ENCODE measurements around the gene OR3A2. TPM values are rescaled to one million over a fixed set of nuclear protein-coding genes. Genes with fewer than 3 reads are reported as not detected.
"Not testable (repeated sequence)": the region's sequence is repeated elsewhere in the genome, so short reads cannot be mapped to it uniquely, and the experiment has no call there.

OR3A2 gene
- total RNA-seq, 1 experiment from 2014 or later = not detected

DNA sequence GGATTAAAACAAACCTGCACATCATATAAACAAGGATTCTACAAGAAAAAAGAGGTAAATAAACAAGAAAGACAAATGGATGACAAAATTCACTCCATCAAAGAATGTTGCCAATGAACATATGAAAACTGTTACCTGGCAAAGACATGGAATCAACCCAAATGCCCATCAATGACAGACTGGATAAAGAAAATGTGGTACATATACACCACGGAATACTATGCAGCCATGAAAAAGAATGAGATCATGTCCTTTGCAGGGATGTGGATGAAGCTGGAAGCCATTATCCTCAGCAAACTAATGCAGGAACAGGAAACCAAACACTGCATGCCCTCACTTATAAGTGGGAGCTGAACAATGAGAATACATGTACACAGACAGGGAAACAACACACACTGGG is 92.6 kb downstream of the OR3A2 start:
- H3K9ac ChIP-seq (ENCODE audit: low read length); H3K4me2 ChIP-seq (ENCODE audit: low read length); RAD21 ChIA-PET (ENCODE audit: low non-redundant PET in 1 of 2, low total read pairs in 2 of 2, uncharacterized antibody in 2 of 2, unreplicated experiment in 2 of 2); H3K9me2 ChIP-seq (ENCODE audit: insufficient read depth); DNase-seq (ENCODE audit: low read depth, low spot score); CTCF ChIA-PET; ATAC-seq; H3K4me3 ChIP-seq (replicated peaks in 1 of 2; ENCODE audit: low read depth in 1 of 2, low read length in 2 of 2); BruUV-seq (replicated peaks); H3K4me1 ChIP-seq (ENCODE audit: control insufficient read depth in 1 of 2, insufficient read depth in 2 of 2, low read length in 2 of 2); H3K27ac ChIP-seq (ENCODE audit: low read depth, low read length); H3K36me3 ChIP-seq (ENCODE audit: control insufficient read depth in 1 of 2, insufficient read depth in 2 of 2, low read length in 2 of 2); H2AFZ ChIP-seq (ENCODE audit: low read depth, low read length, poor library complexity, severe bottlenecking); POLR2A ChIA-PET; H3K79me2 ChIP-seq (ENCODE audit: insufficient read depth, low read length); H3K9me3 ChIP-seq (ENCODE audit: control insufficient read depth in 1 of 2, insufficient read depth in 1 of 2, low read depth in 1 of 2, low read length in 2 of 2); H4K20me1 ChIP-seq (ENCODE audit: insufficient read depth); intact Hi-C loops (cut with micrococcal nuclease): not testable (repeated sequence)
- H3K27me3 ChIP-seq (ENCODE audit: insufficient read depth, low read length) = peaks cover 63% of the 10 kb centered on the region

DNA sequence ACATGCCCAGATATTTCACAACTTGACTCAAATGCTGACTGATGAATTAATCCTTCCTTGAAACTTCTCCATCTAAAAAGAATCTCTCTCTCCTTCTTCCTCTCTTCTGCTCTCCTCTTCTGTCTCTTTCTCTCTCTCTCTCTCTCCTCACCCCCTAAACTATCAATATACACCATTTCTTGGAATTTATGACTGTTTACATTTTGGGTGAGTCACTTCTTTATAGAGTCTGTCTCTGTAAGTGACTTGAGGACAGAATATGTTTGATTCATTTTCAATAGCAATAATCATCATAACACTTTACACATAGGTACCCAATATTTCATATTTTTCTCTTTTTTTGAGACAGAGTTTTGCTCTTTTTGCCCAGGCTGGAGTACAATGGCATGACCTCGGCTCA is 103.2 kb downstream of the OR3A2 start:
- Histone ChIP-seq H3K79me2 (ENCODE audit: insufficient read depth, low read length) (no peaks in the 10 kb centered on the region), H3K27ac (ENCODE audit: low read depth, low read length) (no peak overlapping the region), H4K20me1 (ENCODE audit: insufficient read depth) (no peaks in the 10 kb centered on the region), H3K4me1 (ENCODE audit: control insufficient read depth in 1 of 2, insufficient read depth in 2 of 2, low read length in 2 of 2) (no peaks in the 10 kb centered on the region), H3K4me2 (ENCODE audit: low read length) (no peak overlapping the region), H3K36me3 (ENCODE audit: control insufficient read depth in 1 of 2, insufficient read depth in 2 of 2, low read length in 2 of 2) (no peaks in the 10 kb centered on the region), H3K9ac (ENCODE audit: low read length) (no peak overlapping the region), H2AFZ (ENCODE audit: low read depth, low read length, poor library complexity, severe bottlenecking) (no peak overlapping the region), H3K9me2 (ENCODE audit: insufficient read depth) (no peaks in the 10 kb centered on the region), H3K9me3 (ENCODE audit: control insufficient read depth in 1 of 2, insufficient read depth in 1 of 2, low read depth in 1 of 2, low read length in 2 of 2) (no peaks in the 10 kb centered on the region), H3K4me3 (replicated peaks in 1 of 2; ENCODE audit: low read depth in 1 of 2, low read length in 2 of 2) (no peak overlapping the region), H3K27me3 (ENCODE audit: insufficient read depth, low read length) (peaks cover 4% of the 10 kb centered on the region; the same call in 1 of the 2 replicates)
- POLR2A ChIA-PET = no interaction called here
- BruUV-seq (replicated peaks) = no TSS peak
- TF ChIP-seq POLR2AphosphoS5 (IDR thresholded peaks at IDR 0.05; ENCODE audit: low read depth, low read length) = no peak
- no peak for TF ChIP-seq FOSL1 (IDR thresholded peaks at IDR 0.05; ENCODE audit: low read depth)
- ATAC-seq (no peak), DNase-seq (ENCODE audit: low read depth, low spot score) (no peak)
- intact Hi-C loops (cut with micrococcal nuclease) = no loop called here
- CTCF ChIA-PET = no interaction called here
- RAD21 ChIA-PET (ENCODE audit: low non-redundant PET in 1 of 2, low total read pairs in 2 of 2, uncharacterized antibody in 2 of 2, unreplicated experiment in 2 of 2) = no interaction called here

DNA sequence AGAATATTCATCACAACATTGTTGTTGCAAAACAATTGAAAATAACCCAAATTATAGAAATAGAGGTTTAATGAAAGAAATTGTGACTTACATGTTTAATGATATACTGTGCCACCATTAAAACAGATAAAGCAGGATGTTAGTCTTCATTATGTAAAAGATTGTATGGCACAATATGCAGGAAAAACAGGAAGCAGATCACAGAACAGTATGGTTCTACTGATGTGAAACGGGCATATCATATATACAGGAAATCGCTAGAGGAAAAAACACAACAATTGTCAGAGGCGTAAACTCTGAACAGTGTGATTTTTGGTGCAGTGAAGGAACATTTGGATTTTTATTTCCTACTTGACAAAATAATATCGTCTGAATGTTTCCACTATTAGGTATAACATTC is 110.0 kb downstream of the OR3A2 start:
- Histone ChIP-seq H3K9ac (ENCODE audit: low read length) (no peak overlapping the region), H3K36me3 (ENCODE audit: control insufficient read depth in 1 of 2, insufficient read depth in 2 of 2, low read length in 2 of 2) (no peaks in the 10 kb centered on the region), H3K4me3 (replicated peaks in 1 of 2; ENCODE audit: low read depth in 1 of 2, low read length in 2 of 2) (no peak overlapping the region), H3K4me2 (ENCODE audit: low read length) (no peak overlapping the region), H3K9me2 (ENCODE audit: insufficient read depth) (no peaks in the 10 kb centered on the region), H4K20me1 (ENCODE audit: insufficient read depth) (no peaks in the 10 kb centered on the region), H3K79me2 (ENCODE audit: insufficient read depth, low read length) (no peaks in the 10 kb centered on the region), H3K9me3 (ENCODE audit: control insufficient read depth in 1 of 2, insufficient read depth in 1 of 2, low read depth in 1 of 2, low read length in 2 of 2) (0 out of 4 replicates have a peak, but pooled peaks cover 0 to 4% of the 10 kb centered on the region in 2 experiments), H3K27ac (ENCODE audit: low read depth, low read length) (no peak overlapping the region), H2AFZ (ENCODE audit: low read depth, low read length, poor library complexity, severe bottlenecking) (no peak overlapping the region), H3K4me1 (ENCODE audit: control insufficient read depth in 1 of 2, insufficient read depth in 2 of 2, low read length in 2 of 2) (no peaks in the 10 kb centered on the region), H3K27me3 (ENCODE audit: insufficient read depth, low read length) (peaks cover 10% of the 10 kb centered on the region; the same call in 1 of the 2 replicates)
- ATAC-seq (no peak), DNase-seq (ENCODE audit: low read depth, low spot score) (no peak)
- RAD21 ChIA-PET (ENCODE audit: low non-redundant PET in 1 of 2, low total read pairs in 2 of 2, uncharacterized antibody in 2 of 2, unreplicated experiment in 2 of 2) = no interaction called here
- intact Hi-C loops (cut with micrococcal nuclease) = no loop called here
- POLR2A ChIA-PET = no interaction called here
- CTCF ChIA-PET = no interaction called here
- no TSS peak for BruUV-seq (replicated peaks)
- TF ChIP-seq EZH2phosphoT487 (IDR thresholded peaks at IDR 0.05; ENCODE audit: borderline replicate concordance) (no peak), POLR2A (IDR thresholded peaks at IDR 0.05; ENCODE audit: borderline replicate concordance, extremely low read depth, insufficient read depth, insufficient read length) (no peak), SIN3A (IDR thresholded peaks at IDR 0.05; ENCODE audit: low read depth) (no peak), CEBPB (IDR thresholded peaks at IDR 0.05; ENCODE audit: low read depth) (no peak), TCF7L2 (IDR thresholded peaks at IDR 0.05; ENCODE audit: borderline replicate concordance, extremely low read depth, insufficient read depth, insufficient read length) (no peak), SP1 (IDR thresholded peaks at IDR 0.05; ENCODE audit: low read depth) (no peak), FOSL1 (IDR thresholded peaks at IDR 0.05; ENCODE audit: low read depth) (no peak), CBX3 (IDR thresholded peaks at IDR 0.05; ENCODE audit: low read depth) (no peak), POLR2AphosphoS5 (IDR thresholded peaks at IDR 0.05; ENCODE audit: low read depth, low read length) (no peak), ZNF274 (IDR thresholded peaks at IDR 0.05; ENCODE audit: low read depth, low read length) (no peak)
- TF ChIP-seq, protein P1, sequence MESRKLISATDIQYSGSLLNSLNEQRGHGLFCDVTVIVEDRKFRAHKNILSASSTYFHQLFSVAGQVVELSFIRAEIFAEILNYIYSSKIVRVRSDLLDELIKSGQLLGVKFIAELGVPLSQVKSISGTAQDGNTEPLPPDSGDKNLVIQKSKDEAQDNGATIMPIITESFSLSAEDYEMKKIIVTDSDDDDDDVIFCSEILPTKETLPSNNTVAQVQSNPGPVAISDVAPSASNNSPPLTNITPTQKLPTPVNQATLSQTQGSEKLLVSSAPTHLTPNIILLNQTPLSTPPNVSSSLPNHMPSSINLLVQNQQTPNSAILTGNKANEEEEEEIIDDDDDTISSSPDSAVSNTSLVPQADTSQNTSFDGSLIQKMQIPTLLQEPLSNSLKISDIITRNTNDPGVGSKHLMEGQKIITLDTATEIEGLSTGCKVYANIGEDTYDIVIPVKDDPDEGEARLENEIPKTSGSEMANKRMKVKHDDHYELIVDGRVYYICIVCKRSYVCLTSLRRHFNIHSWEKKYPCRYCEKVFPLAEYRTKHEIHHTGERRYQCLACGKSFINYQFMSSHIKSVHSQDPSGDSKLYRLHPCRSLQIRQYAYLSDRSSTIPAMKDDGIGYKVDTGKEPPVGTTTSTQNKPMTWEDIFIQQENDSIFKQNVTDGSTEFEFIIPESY (IDR thresholded peaks at IDR 0.05; ENCODE audit: extremely low read depth, insufficient replicate concordance, low read length) = no peak
- TF ChIP-seq, protein P2, sequence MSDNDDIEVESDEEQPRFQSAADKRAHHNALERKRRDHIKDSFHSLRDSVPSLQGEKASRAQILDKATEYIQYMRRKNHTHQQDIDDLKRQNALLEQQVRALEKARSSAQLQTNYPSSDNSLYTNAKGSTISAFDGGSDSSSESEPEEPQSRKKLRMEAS (IDR thresholded peaks at IDR 0.05) = no peak
- TF ChIP-seq, protein P3, sequence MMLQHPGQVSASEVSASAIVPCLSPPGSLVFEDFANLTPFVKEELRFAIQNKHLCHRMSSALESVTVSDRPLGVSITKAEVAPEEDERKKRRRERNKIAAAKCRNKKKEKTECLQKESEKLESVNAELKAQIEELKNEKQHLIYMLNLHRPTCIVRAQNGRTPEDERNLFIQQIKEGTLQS (IDR thresholded peaks at IDR 0.05) = no peak

Data from HCT116 (cell line).